ENCODE results near the gene TUBA4B.

DNA sequence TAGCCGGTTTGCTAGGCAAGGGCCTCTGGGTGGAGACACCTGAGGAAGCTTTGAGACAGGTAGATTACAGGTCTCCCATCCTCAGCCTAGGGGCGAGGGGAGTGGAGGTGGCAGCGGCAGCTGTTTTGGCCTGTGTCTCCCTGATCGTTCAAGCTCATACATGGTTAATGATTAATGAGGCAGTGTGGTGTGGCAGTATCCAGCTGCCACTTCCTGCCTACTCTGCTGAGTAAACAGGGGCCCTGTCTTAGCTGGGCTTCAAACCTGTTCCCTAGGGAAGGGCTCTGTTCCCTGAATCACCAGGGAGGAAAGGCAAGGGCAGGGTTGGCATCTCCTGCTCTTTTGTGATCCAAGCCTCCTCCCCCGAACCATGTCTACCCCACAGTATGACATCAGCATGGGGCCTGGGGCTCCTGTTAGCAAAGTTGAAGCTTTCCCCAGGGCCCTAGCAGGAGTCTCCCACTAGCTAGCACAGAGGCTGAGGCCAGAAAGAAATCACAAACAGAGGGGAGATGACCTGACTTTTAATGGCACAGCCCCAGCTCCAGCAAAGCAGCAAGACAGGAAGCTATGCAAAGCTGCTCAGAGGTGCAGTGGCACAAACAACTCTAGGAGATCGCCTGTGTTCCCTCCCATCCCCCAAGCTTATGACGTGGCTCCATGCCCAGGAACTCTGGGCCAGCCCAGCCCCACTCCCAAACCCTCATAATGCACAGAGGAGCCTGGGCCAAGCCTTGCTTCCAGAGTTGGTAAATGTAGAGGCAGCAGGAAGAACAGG, 3.7 kb upstream of the TUBA4B start:
- TF ChIP-seq, protein P1, sequence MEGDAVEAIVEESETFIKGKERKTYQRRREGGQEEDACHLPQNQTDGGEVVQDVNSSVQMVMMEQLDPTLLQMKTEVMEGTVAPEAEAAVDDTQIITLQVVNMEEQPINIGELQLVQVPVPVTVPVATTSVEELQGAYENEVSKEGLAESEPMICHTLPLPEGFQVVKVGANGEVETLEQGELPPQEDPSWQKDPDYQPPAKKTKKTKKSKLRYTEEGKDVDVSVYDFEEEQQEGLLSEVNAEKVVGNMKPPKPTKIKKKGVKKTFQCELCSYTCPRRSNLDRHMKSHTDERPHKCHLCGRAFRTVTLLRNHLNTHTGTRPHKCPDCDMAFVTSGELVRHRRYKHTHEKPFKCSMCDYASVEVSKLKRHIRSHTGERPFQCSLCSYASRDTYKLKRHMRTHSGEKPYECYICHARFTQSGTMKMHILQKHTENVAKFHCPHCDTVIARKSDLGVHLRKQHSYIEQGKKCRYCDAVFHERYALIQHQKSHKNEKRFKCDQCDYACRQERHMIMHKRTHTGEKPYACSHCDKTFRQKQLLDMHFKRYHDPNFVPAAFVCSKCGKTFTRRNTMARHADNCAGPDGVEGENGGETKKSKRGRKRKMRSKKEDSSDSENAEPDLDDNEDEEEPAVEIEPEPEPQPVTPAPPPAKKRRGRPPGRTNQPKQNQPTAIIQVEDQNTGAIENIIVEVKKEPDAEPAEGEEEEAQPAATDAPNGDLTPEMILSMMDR (IDR thresholded peaks at IDR 0.05) = no peak
- TF ChIP-seq EP300 (IDR thresholded peaks at IDR 0.05) = peak; percentile 59 to 66

Measured in tibial nerve (tissue), 4 donors.